ENCODE results near the gene CAPN8.

Gene CAPN8

GRCh38 chr1:223665592-223666312 lies at the start of gene CAPN8:
Gene CAPN8, minus strand, starts transcription at chr1:223665701. Its CDS starts 55 bp downstream, at chr1:223665646.
- no peak for TF ChIP-seq YY1 (IDR thresholded peaks at IDR 0.05; ENCODE audit: low read depth)
- TF ChIP-seq MAX (IDR thresholded peaks at IDR 0.05) = no peak
- TF ChIP-seq REST (IDR thresholded peaks at IDR 0.05; ENCODE audit: low read depth) = no peak
- TF ChIP-seq TCF12 (IDR thresholded peaks at IDR 0.05; ENCODE audit: low read depth) = no peak
- TF ChIP-seq TEAD4 (IDR thresholded peaks at IDR 0.05) = no peak
- TF ChIP-seq TAF1 (IDR thresholded peaks at IDR 0.05; ENCODE audit: low read depth) = no peak
- no peak for TF ChIP-seq NFIC (IDR thresholded peaks at IDR 0.05)
- TF ChIP-seq FOXM1 (IDR thresholded peaks at IDR 0.05; ENCODE audit: borderline replicate concordance, low read depth) = no peak
- TF ChIP-seq USF1 (IDR thresholded peaks at IDR 0.05) = no peak
- no peak for TF ChIP-seq ZBTB7A (IDR thresholded peaks at IDR 0.05; ENCODE audit: low read depth)
- no peak for TF ChIP-seq EP300 (IDR thresholded peaks at IDR 0.05; ENCODE audit: borderline replicate concordance)

GRCh38 chr1:223714849-223715603 lies 49.5 kb upstream of the CAPN8 start:
- TF ChIP-seq CEBPB (IDR thresholded peaks at IDR 0.05) (peak; percentile 54), EP300 (IDR thresholded peaks at IDR 0.05; ENCODE audit: borderline replicate concordance) (no peak)

DNA sequence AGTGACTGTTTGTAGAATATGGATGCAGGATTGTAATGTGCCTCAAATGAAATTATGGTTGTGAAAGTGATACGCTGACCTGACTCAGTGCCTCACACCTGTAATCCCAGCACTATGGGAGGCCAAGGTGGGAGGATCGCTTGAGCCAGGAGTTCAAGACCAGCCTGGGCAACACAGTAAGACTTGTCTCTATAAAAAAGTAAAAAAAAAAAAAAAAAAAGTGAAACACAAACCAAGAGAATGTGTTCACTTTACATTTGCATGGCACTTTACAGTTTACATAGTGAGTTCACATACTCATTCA lies 48.9 kb upstream of the CAPN8 start:
- TF ChIP-seq EP300 (IDR thresholded peaks at IDR 0.05; ENCODE audit: borderline replicate concordance) = no peak
- no peak for TF ChIP-seq RAD21 (IDR thresholded peaks at IDR 0.05; ENCODE audit: low read depth)
- TF ChIP-seq USF1 (IDR thresholded peaks at IDR 0.05) = no peak
- no peak for TF ChIP-seq NFIC (IDR thresholded peaks at IDR 0.05)
- no peak for TF ChIP-seq FOXM1 (IDR thresholded peaks at IDR 0.05; ENCODE audit: borderline replicate concordance, low read depth)
- TF ChIP-seq TEAD4 (IDR thresholded peaks at IDR 0.05) = no peak
- TF ChIP-seq EGR1 (IDR thresholded peaks at IDR 0.05) = no peak
- no peak for TF ChIP-seq ZBTB7A (IDR thresholded peaks at IDR 0.05; ENCODE audit: low read depth)
- no peak for TF ChIP-seq REST (IDR thresholded peaks at IDR 0.05; ENCODE audit: low read depth)
- TF ChIP-seq MAX (IDR thresholded peaks at IDR 0.05) = no peak
- no peak for TF ChIP-seq YY1 (IDR thresholded peaks at IDR 0.05; ENCODE audit: low read depth)

GRCh38 chr1:223713546-223714420 lies 48.3 kb upstream of the CAPN8 start:
- TF ChIP-seq TAF1 (IDR thresholded peaks at IDR 0.05; ENCODE audit: low read depth) (no peak), CEBPB (IDR thresholded peaks at IDR 0.05) (no peak), TCF12 (IDR thresholded peaks at IDR 0.05; ENCODE audit: low read depth) (no peak), TEAD4 (IDR thresholded peaks at IDR 0.05) (no peak), NFIC (IDR thresholded peaks at IDR 0.05) (no peak), MAX (IDR thresholded peaks at IDR 0.05) (no peak), YY1 (IDR thresholded peaks at IDR 0.05; ENCODE audit: low read depth) (no peak), FOXM1 (IDR thresholded peaks at IDR 0.05; ENCODE audit: borderline replicate concordance, low read depth) (no peak), REST (IDR thresholded peaks at IDR 0.05; ENCODE audit: low read depth) (no peak), CREB1 (IDR thresholded peaks at IDR 0.05; ENCODE audit: low read depth) (no peak), ZBTB7A (IDR thresholded peaks at IDR 0.05; ENCODE audit: low read depth) (no peak), EP300 (IDR thresholded peaks at IDR 0.05; ENCODE audit: borderline replicate concordance) (no peak), EGR1 (IDR thresholded peaks at IDR 0.05) (no peak), USF1 (IDR thresholded peaks at IDR 0.05) (no peak), RAD21 (IDR thresholded peaks at IDR 0.05; ENCODE audit: low read depth) (no peak)

All from Ishikawa (cell line).